Liver (tissue), 9 donors: ENCODE measurements around the gene DNAJB1. TPM values are rescaled to one million over a fixed set of nuclear protein-coding genes. Genes with fewer than 3 reads are reported as not detected.

Experiments used
- DNase-seq: peaks from one replicate; pipeline ENCODE4 v3.0.0-alpha.2; 2017; ENCODE audit warnings: low spot score
- H3K27ac ChIP-seq, 2 donors: one replicate each; pipeline ENCODE4 v1.7.0; 2013; ENCODE audit warnings: inconsistent platforms in 2 of 2, low read length in 2 of 2, control low read depth in 1 of 2, low read depth in 1 of 2, mild to moderate bottlenecking in 1 of 2
- H3K27me3 ChIP-seq, 4 donors: one replicate each; pipeline versions ENCODE4 v1.6.1 to v1.7.0; 2013; ENCODE audit warnings: low read length in 3 of 4, inconsistent platforms in 1 of 4, mild to moderate bottlenecking in 1 of 4, moderate library complexity in 1 of 4; ENCODE audit not compliant: control insufficient read depth in 4 of 4, insufficient read depth in 4 of 4
- H3K36me3 ChIP-seq, 4 donors: one replicate each; pipeline versions ENCODE4 v1.6.1 to v1.7.0; 2013; ENCODE audit warnings: low read length in 3 of 4, mild to moderate bottlenecking in 3 of 4, low read depth in 1 of 4, moderate library complexity in 1 of 4; ENCODE audit not compliant: control insufficient read depth in 4 of 4, insufficient read depth in 3 of 4
- H3K4me1 ChIP-seq, 4 donors: one replicate each; pipeline versions ENCODE4 v1.6.1 to v1.7.0; 2013; ENCODE audit warnings: low read length in 3 of 4, mild to moderate bottlenecking in 3 of 4, moderate library complexity in 1 of 4; ENCODE audit not compliant: control insufficient read depth in 4 of 4, insufficient read depth in 4 of 4
- H3K4me3 ChIP-seq, 3 donors: one replicate each; pipeline versions ENCODE4 v1.6.1 to v1.7.0; 2013; ENCODE audit warnings: low read length in 3 of 3, control low read depth in 1 of 3, low read depth in 1 of 3, mild to moderate bottlenecking in 1 of 3
- H3K9ac ChIP-seq, 2 donors: one replicate each; pipeline ENCODE4 v1.7.0; 2013; ENCODE audit warnings: low read length in 2 of 2, mild to moderate bottlenecking in 2 of 2, moderate library complexity in 2 of 2, control low read depth in 1 of 2, low read depth in 1 of 2
- H3K9me3 ChIP-seq, 4 donors: one replicate each; pipeline versions ENCODE4 v1.6.1 to v1.7.0; 2013; ENCODE audit warnings: low read length in 3 of 4; ENCODE audit not compliant: control insufficient read depth in 4 of 4
- EGR1 ChIP-seq, 2 donors: IDR thresholded peaks; 2 replicates each; pipeline ENCODE4 v1.6.1; 2016 to 2018; ENCODE audit warnings: antibody characterized with exemption in 2 of 2, low read depth in 2 of 2
- FOXA1 ChIP-seq: IDR thresholded peaks from 2 replicates; pipeline ENCODE4 v1.6.1; 2016; ENCODE audit warnings: antibody characterized with exemption
- FOXA2 ChIP-seq: IDR thresholded peaks from 2 replicates; pipeline ENCODE4 v1.6.1; 2016; ENCODE audit warnings: antibody characterized with exemption
- GABPA ChIP-seq, 2 donors: IDR thresholded peaks in 1 of 2; conservative IDR thresholded peaks in 1 of 2; 2 replicates each; pipeline ENCODE4 v1.6.1; 2016; ENCODE audit warnings: antibody characterized with exemption in 2 of 2, mild to moderate bottlenecking in 1 of 2, moderate library complexity in 1 of 2
- HNF4A ChIP-seq, 2 donors: conservative IDR thresholded peaks; 2 replicates each; pipeline ENCODE4 v1.6.1; 2016; ENCODE audit warnings: antibody characterized with exemption in 2 of 2, mild to moderate bottlenecking in 2 of 2
- HNF4G ChIP-seq: IDR thresholded peaks from 2 replicates; pipeline ENCODE4 v1.6.1; 2016; ENCODE audit warnings: antibody characterized with exemption
- JUND ChIP-seq, 2 donors: IDR thresholded peaks; 2 replicates each; pipeline ENCODE4 v1.6.1; 2016; ENCODE audit warnings: antibody characterized with exemption in 2 of 2
- NR2F2 ChIP-seq: IDR thresholded peaks from 2 replicates; pipeline ENCODE4 v1.6.1; 2016; ENCODE audit warnings: antibody characterized with exemption
- RAD21 ChIP-seq, 2 donors: IDR thresholded peaks; 2 replicates each; pipeline ENCODE4 v1.6.1; 2016; ENCODE audit warnings: antibody characterized with exemption in 2 of 2, mild to moderate bottlenecking in 2 of 2
- RXRA ChIP-seq, 2 donors: IDR thresholded peaks; 2 replicates each; pipeline ENCODE4 v1.6.1; 2017 to 2018; ENCODE audit warnings: antibody characterized with exemption in 2 of 2, mild to moderate bottlenecking in 1 of 2
- SP1 ChIP-seq: IDR thresholded peaks from 2 replicates; pipeline ENCODE4 v1.6.1; 2018; ENCODE audit warnings: antibody characterized with exemption, mild to moderate bottlenecking
- TAF1 ChIP-seq: conservative IDR thresholded peaks from 2 replicates; pipeline ENCODE4 v1.6.1; 2016; ENCODE audit warnings: antibody characterized with exemption, mild to moderate bottlenecking
- YY1 ChIP-seq: IDR thresholded peaks from 2 replicates; pipeline ENCODE4 v1.6.1; 2016; ENCODE audit warnings: antibody characterized with exemption, mild to moderate bottlenecking
- WGBS: extraction: QIAGEN DNeasy Blood & Tissue Kit; methylation state at CpG from one replicate; pipeline ENCODE4 v1.1.7; 2013; 5-methylcytosine and 5-hydroxymethylcytosine counted together
- polyA plus RNA-seq, 2 donors: library from polyadenylated mRNA; stranded (reverse) in 1 of 2; unstranded in 1 of 2; fragments of 200-250 nt in 1 of 2; fragments of >200 nt in 1 of 2; fragmentation: Nextera tagmentation in 1 of 2; extraction: Ambion mirVana in 1 of 2; gene quantifications; one replicate each; pipeline versions ENCODE4 v1.2.1 to v1.2.3, GENCODE V29; 2013 to 2015
- total RNA-seq, 2 donors: library from RNA; depleted of rRNA; stranded (reverse); fragments of >200 nt; gene quantifications; one replicate each; pipeline ENCODE4 v1.2.3, GENCODE V29; 2014
- TF ChIP-seq, protein P1 (sequence below): fragments of 150-350 bp; IDR thresholded peaks from 2 replicates; pipeline ENCODE4 v1.5.1; 2017; ENCODE audit warnings: improper control_type of control experiment, low read depth, low read length; ENCODE audit not compliant: missing input control
- TF ChIP-seq, protein P2 (sequence below): IDR thresholded peaks from 2 replicates; pipeline ENCODE4 v1.6.1; 2016; ENCODE audit warnings: antibody characterized with exemption
- TF ChIP-seq, protein P3 (sequence below): IDR thresholded peaks from 2 replicates; pipeline ENCODE4 v1.6.1; 2016; ENCODE audit warnings: antibody characterized with exemption, mild to moderate bottlenecking
- TF ChIP-seq, protein P4 (sequence below): IDR thresholded peaks from 2 replicates; pipeline ENCODE4 v1.6.1; 2016; ENCODE audit warnings: antibody characterized with exemption
- TF ChIP-seq, protein P5 (sequence below): IDR thresholded peaks from 2 replicates; pipeline ENCODE4 v1.6.1; 2016; ENCODE audit warnings: antibody characterized with exemption
- donor health status: healthy.
- donor health status: healthy.
- donor health status: healthy.
- donor health status: healthy.
- donor health status: healthy.

The DNAJB1 gene
- total and polyA plus RNA-seq, 4 donors, result 29.4 to 43.0 (median 34.5) TPM

DNA sequence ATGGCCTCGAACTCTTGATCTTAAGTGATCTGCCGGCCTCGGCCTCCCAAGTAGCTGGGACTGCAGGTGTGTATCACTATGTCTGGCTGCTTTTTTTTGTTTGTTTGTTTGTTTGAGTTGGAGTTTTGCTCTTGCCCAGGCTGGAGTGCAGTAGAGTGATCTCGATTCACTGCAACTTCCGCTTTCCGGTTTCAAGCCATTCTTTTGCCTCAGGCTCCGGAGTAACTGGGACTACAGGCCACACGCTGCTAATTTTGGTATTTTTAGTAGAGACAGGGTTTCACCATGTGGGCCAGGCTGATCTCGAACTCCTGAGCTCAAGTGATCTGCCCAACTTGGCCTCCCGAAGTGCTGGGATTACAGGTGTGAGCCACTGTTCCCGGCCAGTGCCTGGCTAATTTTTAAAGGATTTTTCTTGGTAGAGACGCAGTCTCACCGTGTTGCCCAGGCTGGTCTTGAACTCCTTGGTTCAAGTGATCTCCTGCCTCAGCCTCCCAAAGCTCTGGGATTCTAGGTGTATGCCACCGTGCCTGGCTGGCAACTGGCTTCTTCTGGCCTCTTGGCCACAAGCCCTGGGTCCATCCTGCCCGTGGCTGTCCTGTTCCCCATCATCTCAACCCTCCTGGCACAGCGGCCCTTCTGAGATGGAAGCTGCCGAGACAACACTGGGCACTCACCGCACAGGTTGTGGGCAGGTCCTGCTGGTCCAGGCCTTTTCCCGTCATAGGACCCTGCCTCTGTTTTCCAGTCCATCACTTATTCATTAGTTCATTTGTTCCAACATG is 22.7 kb upstream of the DNAJB1 start:
- H3K9me3 ChIP-seq, result no peaks in the 10 kb centered on the region
- no peak for DNase-seq
- H3K9ac ChIP-seq, result no peak overlapping the region
- peaks cover 0 to 17% (median 12%) of the 10 kb centered on the region in 4 donors for H3K4me1 ChIP-seq
- no peaks in the 10 kb centered on the region for H3K27me3 ChIP-seq
- no peak overlapping the region for H3K27ac ChIP-seq
- no peak for TF ChIP-seq SP1
- TF ChIP-seq, protein P1, sequence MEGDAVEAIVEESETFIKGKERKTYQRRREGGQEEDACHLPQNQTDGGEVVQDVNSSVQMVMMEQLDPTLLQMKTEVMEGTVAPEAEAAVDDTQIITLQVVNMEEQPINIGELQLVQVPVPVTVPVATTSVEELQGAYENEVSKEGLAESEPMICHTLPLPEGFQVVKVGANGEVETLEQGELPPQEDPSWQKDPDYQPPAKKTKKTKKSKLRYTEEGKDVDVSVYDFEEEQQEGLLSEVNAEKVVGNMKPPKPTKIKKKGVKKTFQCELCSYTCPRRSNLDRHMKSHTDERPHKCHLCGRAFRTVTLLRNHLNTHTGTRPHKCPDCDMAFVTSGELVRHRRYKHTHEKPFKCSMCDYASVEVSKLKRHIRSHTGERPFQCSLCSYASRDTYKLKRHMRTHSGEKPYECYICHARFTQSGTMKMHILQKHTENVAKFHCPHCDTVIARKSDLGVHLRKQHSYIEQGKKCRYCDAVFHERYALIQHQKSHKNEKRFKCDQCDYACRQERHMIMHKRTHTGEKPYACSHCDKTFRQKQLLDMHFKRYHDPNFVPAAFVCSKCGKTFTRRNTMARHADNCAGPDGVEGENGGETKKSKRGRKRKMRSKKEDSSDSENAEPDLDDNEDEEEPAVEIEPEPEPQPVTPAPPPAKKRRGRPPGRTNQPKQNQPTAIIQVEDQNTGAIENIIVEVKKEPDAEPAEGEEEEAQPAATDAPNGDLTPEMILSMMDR, result no peak
- TF ChIP-seq GABPA (IDR thresholded peaks at IDR 0.05 in 1 of 2, conservative IDR thresholded peaks at IDR 0.05 in 1 of 2), result no peak
- no peak for TF ChIP-seq HNF4A (conservative IDR thresholded peaks at IDR 0.05)
- TF ChIP-seq, protein P2, sequence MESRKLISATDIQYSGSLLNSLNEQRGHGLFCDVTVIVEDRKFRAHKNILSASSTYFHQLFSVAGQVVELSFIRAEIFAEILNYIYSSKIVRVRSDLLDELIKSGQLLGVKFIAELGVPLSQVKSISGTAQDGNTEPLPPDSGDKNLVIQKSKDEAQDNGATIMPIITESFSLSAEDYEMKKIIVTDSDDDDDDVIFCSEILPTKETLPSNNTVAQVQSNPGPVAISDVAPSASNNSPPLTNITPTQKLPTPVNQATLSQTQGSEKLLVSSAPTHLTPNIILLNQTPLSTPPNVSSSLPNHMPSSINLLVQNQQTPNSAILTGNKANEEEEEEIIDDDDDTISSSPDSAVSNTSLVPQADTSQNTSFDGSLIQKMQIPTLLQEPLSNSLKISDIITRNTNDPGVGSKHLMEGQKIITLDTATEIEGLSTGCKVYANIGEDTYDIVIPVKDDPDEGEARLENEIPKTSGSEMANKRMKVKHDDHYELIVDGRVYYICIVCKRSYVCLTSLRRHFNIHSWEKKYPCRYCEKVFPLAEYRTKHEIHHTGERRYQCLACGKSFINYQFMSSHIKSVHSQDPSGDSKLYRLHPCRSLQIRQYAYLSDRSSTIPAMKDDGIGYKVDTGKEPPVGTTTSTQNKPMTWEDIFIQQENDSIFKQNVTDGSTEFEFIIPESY, result no peak
- TF ChIP-seq, protein P3, sequence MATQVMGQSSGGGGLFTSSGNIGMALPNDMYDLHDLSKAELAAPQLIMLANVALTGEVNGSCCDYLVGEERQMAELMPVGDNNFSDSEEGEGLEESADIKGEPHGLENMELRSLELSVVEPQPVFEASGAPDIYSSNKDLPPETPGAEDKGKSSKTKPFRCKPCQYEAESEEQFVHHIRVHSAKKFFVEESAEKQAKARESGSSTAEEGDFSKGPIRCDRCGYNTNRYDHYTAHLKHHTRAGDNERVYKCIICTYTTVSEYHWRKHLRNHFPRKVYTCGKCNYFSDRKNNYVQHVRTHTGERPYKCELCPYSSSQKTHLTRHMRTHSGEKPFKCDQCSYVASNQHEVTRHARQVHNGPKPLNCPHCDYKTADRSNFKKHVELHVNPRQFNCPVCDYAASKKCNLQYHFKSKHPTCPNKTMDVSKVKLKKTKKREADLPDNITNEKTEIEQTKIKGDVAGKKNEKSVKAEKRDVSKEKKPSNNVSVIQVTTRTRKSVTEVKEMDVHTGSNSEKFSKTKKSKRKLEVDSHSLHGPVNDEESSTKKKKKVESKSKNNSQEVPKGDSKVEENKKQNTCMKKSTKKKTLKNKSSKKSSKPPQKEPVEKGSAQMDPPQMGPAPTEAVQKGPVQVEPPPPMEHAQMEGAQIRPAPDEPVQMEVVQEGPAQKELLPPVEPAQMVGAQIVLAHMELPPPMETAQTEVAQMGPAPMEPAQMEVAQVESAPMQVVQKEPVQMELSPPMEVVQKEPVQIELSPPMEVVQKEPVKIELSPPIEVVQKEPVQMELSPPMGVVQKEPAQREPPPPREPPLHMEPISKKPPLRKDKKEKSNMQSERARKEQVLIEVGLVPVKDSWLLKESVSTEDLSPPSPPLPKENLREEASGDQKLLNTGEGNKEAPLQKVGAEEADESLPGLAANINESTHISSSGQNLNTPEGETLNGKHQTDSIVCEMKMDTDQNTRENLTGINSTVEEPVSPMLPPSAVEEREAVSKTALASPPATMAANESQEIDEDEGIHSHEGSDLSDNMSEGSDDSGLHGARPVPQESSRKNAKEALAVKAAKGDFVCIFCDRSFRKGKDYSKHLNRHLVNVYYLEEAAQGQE, result no peak
- no peak for TF ChIP-seq EGR1 (IDR thresholded peaks at IDR 0.05; ENCODE audit: low read depth in 2 of 2)
- no peak for TF ChIP-seq FOXA1
- TF ChIP-seq TAF1, result no peak
- no peak for TF ChIP-seq YY1
- no peak for TF ChIP-seq FOXA2
- TF ChIP-seq, protein P4, sequence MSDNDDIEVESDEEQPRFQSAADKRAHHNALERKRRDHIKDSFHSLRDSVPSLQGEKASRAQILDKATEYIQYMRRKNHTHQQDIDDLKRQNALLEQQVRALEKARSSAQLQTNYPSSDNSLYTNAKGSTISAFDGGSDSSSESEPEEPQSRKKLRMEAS, result no peak
- TF ChIP-seq, protein P5, sequence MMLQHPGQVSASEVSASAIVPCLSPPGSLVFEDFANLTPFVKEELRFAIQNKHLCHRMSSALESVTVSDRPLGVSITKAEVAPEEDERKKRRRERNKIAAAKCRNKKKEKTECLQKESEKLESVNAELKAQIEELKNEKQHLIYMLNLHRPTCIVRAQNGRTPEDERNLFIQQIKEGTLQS, result no peak
- no peak for TF ChIP-seq HNF4G
- no peak for TF ChIP-seq RAD21 (IDR thresholded peaks at IDR 0.05)
- no peak for TF ChIP-seq RXRA (IDR thresholded peaks at IDR 0.05)
- no peak for TF ChIP-seq NR2F2
- TF ChIP-seq JUND (IDR thresholded peaks at IDR 0.05), result no peak
- peaks cover 0 to 4% (median 0%) of the 10 kb centered on the region in 4 donors for H3K36me3 ChIP-seq
- H3K4me3 ChIP-seq, result no peak overlapping the region
- WGBS, result 94% methylated on average over 19 of the region's 19 CpGs
